BJ (cell line): Measurements from ENCODE around the gene SPTLC2. TPM values are rescaled to one million over a fixed set of nuclear protein-coding genes. Genes with fewer than 3 reads are reported as not detected.

ENCODE experiments used
- CTCF ChIA-PET: fragments of 350-600 bp; formaldehyde crosslinking; extraction: SDS; loops from one replicate; lab custom pipeline; 2021; ENCODE audit warnings: antibody characterized with exemption, inconsistent platforms; lab: Yijun Ruan, JAX
- POLR2A ChIA-PET: fragments of 300-600 bp; sonication (Branson Sonifier 250); formaldehyde crosslinking; extraction: SDS; loops from one replicate; lab custom pipeline; 2021; ENCODE audit warnings: antibody characterized with exemption; lab: Charles Lee
- DNase-seq: peaks from one replicate; pipeline ENCODE4 v3.0.0-alpha.2; 2011; ENCODE audit warnings: low read depth
- H3K27me3 ChIP-seq: 2 replicates; pipeline ENCODE4 v1.6.0; 2011; ENCODE audit warnings: low read length; ENCODE audit not compliant: control insufficient read depth, insufficient read depth
- H3K36me3 ChIP-seq: 2 replicates; pipeline ENCODE4 v1.5.1; 2011; ENCODE audit warnings: low read length; ENCODE audit not compliant: control insufficient read depth, insufficient read depth
- H3K4me3 ChIP-seq: 2 replicates; pipeline ENCODE4 v1.5.1; 2011; ENCODE audit warnings: low read depth, mild to moderate bottlenecking, control low read depth, low read length
- polyA plus RNA-seq: library from polyadenylated mRNA; depleted of rRNA; stranded (reverse); fragments of >200 nt; gene quantifications from 2 replicates; pipeline ENCODE4 v1.2.3, GENCODE V29; 2011
- TF ChIP-seq, protein P1 (sequence below): IDR thresholded peaks from 2 replicates; pipeline ENCODE4 v1.5.1; 2011; ENCODE audit warnings: low read depth, mild to moderate bottlenecking, control low read depth, inconsistent platforms, low read length, moderate library complexity; ENCODE audit not compliant: insufficient read depth

The SPTLC2 gene
- polyA plus RNA-seq, 1 experiment = 38.3 TPM

DNA sequence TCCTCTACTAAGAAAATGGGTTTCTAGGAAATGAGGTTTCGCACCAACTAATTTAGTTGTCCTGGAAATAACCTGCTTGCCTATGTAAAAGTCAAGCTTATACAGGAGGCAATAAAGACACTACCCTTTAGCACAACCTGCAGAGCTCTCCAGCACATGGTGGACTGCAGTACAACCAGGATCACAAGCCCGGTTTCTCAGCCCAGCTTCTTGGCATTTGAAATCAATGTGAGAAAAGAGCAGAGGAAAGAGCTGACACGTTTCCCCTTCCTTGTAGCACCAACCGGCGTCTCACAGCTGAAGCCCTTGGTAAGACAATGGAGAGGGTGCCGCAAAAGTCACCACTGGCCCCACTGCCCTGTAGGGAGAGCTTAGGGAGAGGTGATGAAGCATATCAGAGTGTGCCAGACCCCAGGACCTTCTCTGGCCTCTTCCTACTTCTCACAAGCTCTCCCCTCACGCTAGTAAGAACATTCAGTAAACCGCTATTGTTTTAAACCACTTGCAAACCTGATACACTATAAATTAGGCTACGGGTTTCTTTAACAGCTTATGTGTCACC lies 8.6 kb downstream of the SPTLC2 start:
- DNase-seq = no peak
- H3K27me3 ChIP-seq = no peaks in the 10 kb centered on the region
- POLR2A ChIA-PET = no interaction called here
- CTCF ChIA-PET = interaction anchor here (0.7 to 1.3 kb wide), 2 partner anchors 48 to 56 kb away, joined by 3 to 5 read pairs; no protein-coding TSS in a partner anchor
- TF ChIP-seq, protein P1, sequence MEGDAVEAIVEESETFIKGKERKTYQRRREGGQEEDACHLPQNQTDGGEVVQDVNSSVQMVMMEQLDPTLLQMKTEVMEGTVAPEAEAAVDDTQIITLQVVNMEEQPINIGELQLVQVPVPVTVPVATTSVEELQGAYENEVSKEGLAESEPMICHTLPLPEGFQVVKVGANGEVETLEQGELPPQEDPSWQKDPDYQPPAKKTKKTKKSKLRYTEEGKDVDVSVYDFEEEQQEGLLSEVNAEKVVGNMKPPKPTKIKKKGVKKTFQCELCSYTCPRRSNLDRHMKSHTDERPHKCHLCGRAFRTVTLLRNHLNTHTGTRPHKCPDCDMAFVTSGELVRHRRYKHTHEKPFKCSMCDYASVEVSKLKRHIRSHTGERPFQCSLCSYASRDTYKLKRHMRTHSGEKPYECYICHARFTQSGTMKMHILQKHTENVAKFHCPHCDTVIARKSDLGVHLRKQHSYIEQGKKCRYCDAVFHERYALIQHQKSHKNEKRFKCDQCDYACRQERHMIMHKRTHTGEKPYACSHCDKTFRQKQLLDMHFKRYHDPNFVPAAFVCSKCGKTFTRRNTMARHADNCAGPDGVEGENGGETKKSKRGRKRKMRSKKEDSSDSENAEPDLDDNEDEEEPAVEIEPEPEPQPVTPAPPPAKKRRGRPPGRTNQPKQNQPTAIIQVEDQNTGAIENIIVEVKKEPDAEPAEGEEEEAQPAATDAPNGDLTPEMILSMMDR = no peak
- H3K4me3 ChIP-seq = no peak overlapping the region
- H3K36me3 ChIP-seq = peaks cover 2% of the 10 kb centered on the region; the same call in 1 of the 2 replicates

- no peak for DNase-seq
- POLR2A ChIA-PET = no interaction called here
- Histone ChIP-seq H3K4me3 (no peak overlapping the region), H3K27me3 (no peaks in the 10 kb centered on the region), H3K36me3 (peaks cover 2% of the 10 kb centered on the region; the same call in 1 of the 2 replicates)
- CTCF ChIA-PET = interaction anchor here (0.8 to 1.0 kb wide), 2 partner anchors 41 to 54 kb away, joined by 3 read pairs; no protein-coding TSS in a partner anchor
- TF ChIP-seq, protein P1 = no peak
Observed at GRCh38 chr14:77605392-77605972, 11.0 kb downstream of the SPTLC2 start.

GRCh38 chr14:77603654-77604255 lies 12.7 kb downstream of the SPTLC2 start:
- Histone ChIP-seq H3K36me3 (peaks cover 2% of the 10 kb centered on the region; the same call in 1 of the 2 replicates), H3K27me3 (no peaks in the 10 kb centered on the region), H3K4me3 (no peak overlapping the region)
- TF ChIP-seq, protein P1 = peak; percentile 17; the same call in 1 of the 2 replicates
- POLR2A ChIA-PET = no interaction called here
- DNase-seq = no peak
- CTCF ChIA-PET = no interaction called here

DNA sequence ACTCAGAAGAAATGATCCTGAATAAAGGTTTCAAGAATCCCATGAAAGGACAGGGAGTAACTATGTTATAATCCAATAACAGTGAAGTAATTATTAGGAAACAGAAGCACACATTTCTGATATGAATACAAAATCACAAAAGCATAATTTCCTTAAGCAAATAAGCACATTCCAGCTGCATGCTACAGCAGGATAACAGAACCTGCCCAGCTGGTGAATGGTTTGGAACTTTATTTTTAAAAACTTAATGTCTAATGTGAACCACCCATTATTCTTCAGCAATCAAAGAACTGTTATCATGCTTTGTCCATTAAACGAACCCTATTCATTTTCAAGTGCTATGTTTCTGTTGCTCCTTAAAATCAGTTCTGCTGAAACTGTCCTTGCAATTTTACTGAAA lies 13.4 kb downstream of the SPTLC2 start:
- Histone ChIP-seq H3K36me3 (peaks cover 2% of the 10 kb centered on the region; the same call in 1 of the 2 replicates), H3K27me3 (no peaks in the 10 kb centered on the region), H3K4me3 (no peak overlapping the region)
- DNase-seq = no peak
- POLR2A ChIA-PET = no interaction called here
- TF ChIP-seq, protein P1 = no peak
- CTCF ChIA-PET = interaction anchor here (1.7 kb wide), 1 partner anchor 21 kb away, joined by 3 read pairs; no protein-coding TSS in a partner anchor
